Hepatocyte (in vitro differentiated cells): ENCODE data around the gene HOXB1.

Experiments
- CTCF ChIP-seq: fragments of 200-600 bp; sonication (generic); IDR thresholded peaks from 2 replicates; pipeline ENCODE4 v1.5.1; 2016; ENCODE audit warnings: antibody characterized with exemption, mild to moderate bottlenecking; ENCODE audit not compliant: poor library complexity
- EZH2 ChIP-seq: fragments of 200-600 bp; sonication (generic); IDR thresholded peaks from 2 replicates; pipeline ENCODE4 v1.6.1; 2016; ENCODE audit warnings: antibody characterized with exemption, mild to moderate bottlenecking, borderline replicate concordance
- EZH2phosphoT487 ChIP-seq: fragments of 200-600 bp; sonication (generic); IDR thresholded peaks from one replicate; pipeline ENCODE4 v1.6.1; 2018; ENCODE audit warnings: antibody characterized with exemption, mild to moderate bottlenecking, low read depth, moderate library complexity; ENCODE audit not compliant: unreplicated experiment, severe bottlenecking

- no peak for TF ChIP-seq EZH2
- no peak for TF ChIP-seq CTCF
- TF ChIP-seq EZH2phosphoT487 = no peak
Observed at GRCh38 chr17:48484256-48484655, 46.6 kb downstream of the HOXB1 start.
